Mammary epithelial cell (primary cell): ENCODE results near the gene KLB.

Experiments
- EZH2 ChIP-seq: IDR thresholded peaks from 2 replicates; pipeline ENCODE4 v1.6.1; 2012; ENCODE audit warnings: low read length, inconsistent platforms, borderline replicate concordance
- TF ChIP-seq, protein P1 (sequence below), 2 donors: IDR thresholded peaks in 1 of 2; conservative IDR thresholded peaks in 1 of 2; 2 replicates each; pipeline ENCODE4 v1.5.1; 2011 to 2012; ENCODE audit warnings: inconsistent platforms in 2 of 2, low read length in 2 of 2, mild to moderate bottlenecking in 2 of 2, control low read depth in 1 of 2, low read depth in 1 of 2; ENCODE audit not compliant: insufficient read depth in 1 of 2; ENCODE audit errors: extremely low read depth in 1 of 2

- TF ChIP-seq, protein P1, sequence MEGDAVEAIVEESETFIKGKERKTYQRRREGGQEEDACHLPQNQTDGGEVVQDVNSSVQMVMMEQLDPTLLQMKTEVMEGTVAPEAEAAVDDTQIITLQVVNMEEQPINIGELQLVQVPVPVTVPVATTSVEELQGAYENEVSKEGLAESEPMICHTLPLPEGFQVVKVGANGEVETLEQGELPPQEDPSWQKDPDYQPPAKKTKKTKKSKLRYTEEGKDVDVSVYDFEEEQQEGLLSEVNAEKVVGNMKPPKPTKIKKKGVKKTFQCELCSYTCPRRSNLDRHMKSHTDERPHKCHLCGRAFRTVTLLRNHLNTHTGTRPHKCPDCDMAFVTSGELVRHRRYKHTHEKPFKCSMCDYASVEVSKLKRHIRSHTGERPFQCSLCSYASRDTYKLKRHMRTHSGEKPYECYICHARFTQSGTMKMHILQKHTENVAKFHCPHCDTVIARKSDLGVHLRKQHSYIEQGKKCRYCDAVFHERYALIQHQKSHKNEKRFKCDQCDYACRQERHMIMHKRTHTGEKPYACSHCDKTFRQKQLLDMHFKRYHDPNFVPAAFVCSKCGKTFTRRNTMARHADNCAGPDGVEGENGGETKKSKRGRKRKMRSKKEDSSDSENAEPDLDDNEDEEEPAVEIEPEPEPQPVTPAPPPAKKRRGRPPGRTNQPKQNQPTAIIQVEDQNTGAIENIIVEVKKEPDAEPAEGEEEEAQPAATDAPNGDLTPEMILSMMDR (conservative IDR thresholded peaks at IDR 0.05 in 1 of 2, IDR thresholded peaks at IDR 0.05 in 1 of 2; ENCODE audit: extremely low read depth in 1 of 2, insufficient read depth in 1 of 2, low read depth in 1 of 2, low read length in 2 of 2) = no peak
- TF ChIP-seq EZH2 = no peak
Observed at GRCh38 chr4:39450618-39451017, 43.9 kb downstream of the KLB start.
